Ascending aorta (tissue), 2 donors: ENCODE results near the gene CIDEC. TPM values are rescaled to one million over a fixed set of nuclear protein-coding genes. Genes with fewer than 3 reads are reported as not detected.
A peak's percentile ranks its signal among the peaks of the same experiment; 100 is the strongest.
"Not testable (repeated sequence)": the region's sequence is repeated elsewhere in the genome, so short reads cannot be mapped to it uniquely, and the experiment has no call there.

Experiments used
- DNase-seq, 2 donors: peaks; one replicate each; pipeline ENCODE4 v3.0.0-alpha.2; 2019; ENCODE audit warnings: low spot score in 2 of 2
- H3K27ac ChIP-seq, 2 donors: fragments of 200-600 bp; sonication (generic); one replicate each; pipeline ENCODE4 v1.5.1; 2016 to 2017; ENCODE audit warnings: mild to moderate bottlenecking in 1 of 2
- H3K27me3 ChIP-seq: fragments of 200-600 bp; sonication (generic); one replicate; pipeline ENCODE4 v1.5.1; 2017
- H3K36me3 ChIP-seq, 2 donors: fragments of 200-600 bp; sonication (generic); one replicate each; pipeline ENCODE4 v1.5.1; 2016
- H3K4me1 ChIP-seq, 2 donors: fragments of 200-600 bp; sonication (generic); one replicate each; pipeline ENCODE4 v1.5.1; 2016 to 2017; ENCODE audit warnings: mild to moderate bottlenecking in 1 of 2
- H3K4me3 ChIP-seq, 2 donors: fragments of 200-600 bp; sonication (generic); one replicate each; pipeline ENCODE4 v1.5.1; 2016 to 2017; ENCODE audit warnings: mild to moderate bottlenecking in 1 of 2
- H3K9me3 ChIP-seq, 2 donors: fragments of 200-600 bp; sonication (generic); one replicate each; pipeline ENCODE4 v1.5.1; 2016
- intact Hi-C: fragments of 100-400 bp; cut with DNase I; formaldehyde crosslinking; loops from one replicate; pipeline ENCODE4 v1.15.1; 2023
- total RNA-seq: library from RNA; depleted of rRNA; stranded (reverse); fragments of >200 nt; gene quantifications from one replicate; pipeline ENCODE4 v1.1.0, GENCODE V29; 2016
- TF ChIP-seq, protein P1 (sequence below), 3 experiments: fragments of 200-600 bp in 2 of 3; fragments of 450-650 bp in 1 of 3; sonication (generic) in 2 of 3; IDR thresholded peaks; one replicate each; pipeline ENCODE4 v1.5.1; 2016 to 2019; ENCODE audit warnings: antibody characterized with exemption in 3 of 3, mild to moderate bottlenecking in 1 of 3, moderate library complexity in 1 of 3

Gene CIDEC
- total RNA-seq, 1 donor from 2014 or later, result 29.9 TPM

DNA sequence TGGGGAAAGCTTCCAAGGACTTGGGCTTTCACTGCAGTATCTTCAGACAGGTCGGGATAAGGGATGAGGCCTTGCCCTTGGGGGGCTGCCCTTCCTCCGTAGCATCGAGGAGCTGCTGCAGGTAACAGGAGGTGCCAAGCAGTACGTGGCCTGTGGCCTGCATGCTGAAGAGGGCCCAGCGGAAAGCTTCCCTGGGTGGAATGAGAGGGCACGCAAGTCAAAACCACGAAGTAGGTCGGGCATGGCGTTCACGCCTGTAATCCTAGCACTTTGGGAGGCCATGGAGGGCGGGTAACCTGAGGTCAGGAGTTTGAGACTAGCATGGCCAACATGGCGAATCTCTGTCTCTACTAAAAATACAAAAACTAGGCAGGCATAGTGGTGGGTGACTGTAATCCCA lies 12.9 kb downstream of the CIDEC start:
- Histone ChIP-seq H3K9me3 (no peaks in the 10 kb centered on the region), H3K36me3 (no peaks in the 10 kb centered on the region), H3K27me3 (no peaks in the 10 kb centered on the region), H3K4me3 (no peak overlapping the region), H3K4me1 (peaks cover 0 to 24% of the 10 kb centered on the region in 2 donors), H3K27ac (peak overlapping the region; percentile 60 to 73)
- TF ChIP-seq, protein P1, sequence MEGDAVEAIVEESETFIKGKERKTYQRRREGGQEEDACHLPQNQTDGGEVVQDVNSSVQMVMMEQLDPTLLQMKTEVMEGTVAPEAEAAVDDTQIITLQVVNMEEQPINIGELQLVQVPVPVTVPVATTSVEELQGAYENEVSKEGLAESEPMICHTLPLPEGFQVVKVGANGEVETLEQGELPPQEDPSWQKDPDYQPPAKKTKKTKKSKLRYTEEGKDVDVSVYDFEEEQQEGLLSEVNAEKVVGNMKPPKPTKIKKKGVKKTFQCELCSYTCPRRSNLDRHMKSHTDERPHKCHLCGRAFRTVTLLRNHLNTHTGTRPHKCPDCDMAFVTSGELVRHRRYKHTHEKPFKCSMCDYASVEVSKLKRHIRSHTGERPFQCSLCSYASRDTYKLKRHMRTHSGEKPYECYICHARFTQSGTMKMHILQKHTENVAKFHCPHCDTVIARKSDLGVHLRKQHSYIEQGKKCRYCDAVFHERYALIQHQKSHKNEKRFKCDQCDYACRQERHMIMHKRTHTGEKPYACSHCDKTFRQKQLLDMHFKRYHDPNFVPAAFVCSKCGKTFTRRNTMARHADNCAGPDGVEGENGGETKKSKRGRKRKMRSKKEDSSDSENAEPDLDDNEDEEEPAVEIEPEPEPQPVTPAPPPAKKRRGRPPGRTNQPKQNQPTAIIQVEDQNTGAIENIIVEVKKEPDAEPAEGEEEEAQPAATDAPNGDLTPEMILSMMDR (IDR thresholded peaks at IDR 0.05), result no peak
- intact Hi-C loops, result loop anchor here (2.0 kb wide), 1 partner anchor 24 kb away; the partner anchor contains the start of gene JAGN1
- no peak for DNase-seq

DNA sequence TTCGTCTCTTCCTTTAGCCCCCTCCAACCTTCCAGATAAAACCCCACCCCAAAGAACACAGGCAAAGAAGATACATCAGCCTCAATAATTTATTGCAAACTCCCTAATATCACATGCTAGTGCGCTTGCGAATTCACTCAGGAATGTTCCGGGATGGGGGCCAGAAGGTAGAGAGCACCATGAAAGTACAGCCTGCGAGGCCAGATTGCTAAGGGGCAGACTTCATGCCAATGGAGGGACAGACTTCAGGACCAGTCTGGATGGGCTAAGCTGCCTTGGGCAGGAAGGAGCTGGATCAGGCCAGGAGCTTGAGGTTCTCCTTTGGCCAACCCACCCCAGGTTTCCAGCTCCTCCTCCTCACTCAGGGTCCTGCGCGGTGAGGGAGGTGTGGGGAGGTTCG lies 13.4 kb downstream of the CIDEC start:
- H3K4me1 ChIP-seq, result peaks cover 0 to 24% of the 10 kb centered on the region in 2 donors
- DNase-seq, result peak in 1 of 2 donors; percentile 82
- intact Hi-C loops, result loop anchor here (2.0 kb wide), 1 partner anchor 24 kb away; the partner anchor contains the start of gene JAGN1

DNA sequence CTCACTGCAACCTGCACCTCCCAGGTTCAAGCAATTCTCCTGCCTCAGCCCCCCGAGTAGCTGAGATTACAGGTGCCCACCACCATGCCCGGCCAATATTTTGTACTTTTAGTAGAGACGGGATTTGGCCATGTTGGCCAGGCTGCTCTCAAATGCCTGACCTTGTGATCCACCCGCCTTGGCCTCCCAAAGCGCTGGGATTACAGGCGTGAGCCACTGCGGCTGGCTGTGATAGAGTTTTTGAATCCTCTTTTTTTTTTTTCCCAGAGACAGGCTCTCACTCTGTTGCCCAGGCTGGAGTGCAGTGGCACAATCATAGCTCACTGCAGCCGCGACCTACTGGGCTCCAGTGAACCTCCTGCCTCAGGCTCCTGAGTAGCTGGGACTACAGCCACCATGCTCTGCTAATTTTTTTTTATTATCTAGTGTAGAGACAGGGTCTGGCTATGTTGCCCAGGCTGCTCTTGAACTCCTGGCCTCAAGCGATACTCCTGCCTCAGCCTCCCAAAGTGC lies 14.9 kb downstream of the CIDEC start:
- H3K9me3 ChIP-seq, H3K36me3 ChIP-seq, DNase-seq, intact Hi-C loops, H3K4me3 ChIP-seq, H3K27me3 ChIP-seq: not testable (repeated sequence)
- Histone ChIP-seq H3K27ac (peak overlapping the region in 1 of 2 donors; percentile 73), H3K4me1 (peaks cover 0 to 24% of the 10 kb centered on the region in 2 donors)

More for the DNA sequence above, 13.4 kb downstream of the CIDEC start:
- TF ChIP-seq, protein P1 (IDR thresholded peaks at IDR 0.05), result no peak
- Histone ChIP-seq H3K27ac (peak overlapping the region; percentile 60 to 73), H3K36me3 (no peaks in the 10 kb centered on the region), H3K9me3 (no peaks in the 10 kb centered on the region), H3K27me3 (no peaks in the 10 kb centered on the region), H3K4me3 (no peak overlapping the region)

DNA sequence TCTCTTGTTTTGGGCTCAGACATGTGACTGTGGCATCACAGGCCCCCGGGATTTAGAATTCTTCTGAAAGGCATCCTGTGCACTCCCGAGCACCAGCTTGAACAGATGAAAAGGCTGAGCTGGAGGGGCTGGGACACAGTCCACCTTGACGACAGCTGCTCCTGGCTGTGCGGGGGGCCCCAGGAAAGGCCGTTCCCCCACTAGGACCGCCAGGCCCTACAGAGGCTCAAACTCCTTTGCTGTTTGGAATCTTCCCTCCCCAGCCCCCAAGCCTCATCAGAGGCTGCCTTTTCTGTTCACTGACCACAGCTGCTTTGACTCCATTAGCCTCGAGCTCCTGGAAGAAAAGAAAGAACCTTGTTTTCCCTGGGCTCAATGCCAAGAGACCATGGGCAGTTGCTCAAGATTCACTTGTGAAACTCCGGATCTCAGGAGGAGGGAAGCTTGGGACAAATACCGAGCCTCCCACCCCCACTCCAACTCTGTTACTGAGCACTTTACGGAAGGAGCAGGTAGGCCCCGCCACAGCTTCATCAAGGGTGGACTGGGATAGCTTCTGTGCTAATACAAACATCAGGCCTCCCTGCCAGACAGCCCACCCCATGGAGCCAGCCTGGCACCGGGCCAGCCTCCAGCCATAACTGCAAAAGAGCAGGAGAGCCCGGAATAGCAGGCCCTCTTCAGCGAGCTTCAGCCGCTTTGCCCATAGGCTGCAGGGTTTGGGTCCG lies 15.7 kb downstream of the CIDEC start:
- intact Hi-C loops, result no loop called here
- peaks cover 0 to 24% of the 10 kb centered on the region in 2 donors for H3K4me1 ChIP-seq
- H3K9me3 ChIP-seq, result no peaks in the 10 kb centered on the region
- H3K36me3 ChIP-seq, result no peaks in the 10 kb centered on the region
- TF ChIP-seq, protein P1 (IDR thresholded peaks at IDR 0.05), result no peak
- DNase-seq, result peak in 1 of 2 donors; percentile 81
- peak overlapping the region; percentile 2 to 34 for H3K27ac ChIP-seq
- H3K4me3 ChIP-seq, result peak overlapping the region in 1 of 2 donors; percentile 5
- H3K27me3 ChIP-seq, result no peaks in the 10 kb centered on the region

DNA sequence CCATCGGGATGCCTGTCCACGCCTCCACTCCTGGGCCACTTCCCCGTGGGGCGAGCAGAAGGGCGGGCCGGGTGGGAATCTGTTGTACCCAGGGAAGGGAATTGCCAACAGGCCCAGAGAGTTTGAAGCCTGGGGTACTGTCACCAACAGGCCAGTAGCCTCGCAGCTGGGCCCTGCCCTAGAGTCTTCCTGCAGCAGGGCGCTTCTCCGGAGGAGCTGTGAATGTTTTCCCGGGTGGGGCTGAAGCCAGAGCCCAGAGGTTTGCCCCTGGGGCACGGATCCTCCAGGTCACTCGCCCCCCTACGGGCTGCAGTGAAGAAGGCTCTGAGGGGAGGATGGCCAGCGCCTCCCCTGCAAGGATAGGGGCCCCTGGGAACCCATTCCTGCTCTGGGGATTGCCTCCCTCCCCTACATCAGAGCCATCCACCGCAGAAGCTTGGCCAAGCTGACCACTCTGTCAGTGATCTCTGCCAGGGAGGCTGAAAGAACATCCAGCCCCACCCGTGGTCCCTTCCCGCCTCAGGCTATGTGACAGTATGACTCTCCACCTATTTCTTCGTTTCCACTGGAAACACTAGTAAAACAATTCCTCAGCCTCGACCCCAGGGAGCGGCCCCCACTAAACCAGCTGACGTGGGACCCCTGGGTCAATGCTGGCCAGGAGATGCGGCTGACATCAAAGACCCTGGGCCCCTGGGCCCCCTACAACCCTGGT lies 16.8 kb downstream of the CIDEC start:
- no peaks in the 10 kb centered on the region for H3K9me3 ChIP-seq
- DNase-seq, result no peak
- H3K36me3 ChIP-seq, result no peaks in the 10 kb centered on the region
- intact Hi-C loops, result no loop called here
- H3K4me1 ChIP-seq, result peaks cover 0 to 24% of the 10 kb centered on the region in 2 donors
- TF ChIP-seq, protein P1 (IDR thresholded peaks at IDR 0.05), result no peak
- peak overlapping the region; percentile 44 to 63 for H3K4me3 ChIP-seq
- H3K27ac ChIP-seq, result no peak overlapping the region
- H3K27me3 ChIP-seq, result no peaks in the 10 kb centered on the region
